HG02763 (cell line): ENCODE data around the gene TMEM17.

ENCODE experiments used
- ATAC-seq: cut with Tn5 transposase; IDR thresholded peaks from one replicate; pipeline ENCODE4 v1.9.1; 2021; ENCODE audit warnings: mild to moderate bottlenecking, moderate library complexity; ENCODE audit not compliant: unreplicated experiment

TMEM17 gene

DNA sequence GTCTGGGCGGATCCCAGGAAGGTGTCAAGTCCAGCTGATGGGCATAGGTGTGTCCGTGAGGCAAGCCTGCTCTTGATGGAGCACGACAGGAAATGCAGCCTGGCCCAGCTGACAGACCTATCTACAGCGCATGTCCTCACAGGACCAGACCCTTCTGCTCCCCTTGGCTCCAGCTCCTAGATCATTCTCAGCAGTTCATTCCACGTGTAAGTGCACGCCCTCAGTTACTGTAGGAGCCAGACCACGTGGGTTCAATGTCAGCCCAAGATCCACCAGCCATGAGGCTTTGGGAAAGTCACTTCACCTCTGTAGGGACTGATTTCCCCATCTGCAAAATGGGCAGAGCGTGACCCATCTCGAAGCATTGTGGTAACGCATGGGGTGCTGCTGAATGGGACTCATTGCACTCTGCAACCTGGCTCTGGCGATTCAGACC is 47.8 kb downstream of the TMEM17 start:
- no peak for ATAC-seq

GRCh38 chr2:62457556-62457955 is 48.4 kb downstream of the TMEM17 start:
- no peak for ATAC-seq

DNA sequence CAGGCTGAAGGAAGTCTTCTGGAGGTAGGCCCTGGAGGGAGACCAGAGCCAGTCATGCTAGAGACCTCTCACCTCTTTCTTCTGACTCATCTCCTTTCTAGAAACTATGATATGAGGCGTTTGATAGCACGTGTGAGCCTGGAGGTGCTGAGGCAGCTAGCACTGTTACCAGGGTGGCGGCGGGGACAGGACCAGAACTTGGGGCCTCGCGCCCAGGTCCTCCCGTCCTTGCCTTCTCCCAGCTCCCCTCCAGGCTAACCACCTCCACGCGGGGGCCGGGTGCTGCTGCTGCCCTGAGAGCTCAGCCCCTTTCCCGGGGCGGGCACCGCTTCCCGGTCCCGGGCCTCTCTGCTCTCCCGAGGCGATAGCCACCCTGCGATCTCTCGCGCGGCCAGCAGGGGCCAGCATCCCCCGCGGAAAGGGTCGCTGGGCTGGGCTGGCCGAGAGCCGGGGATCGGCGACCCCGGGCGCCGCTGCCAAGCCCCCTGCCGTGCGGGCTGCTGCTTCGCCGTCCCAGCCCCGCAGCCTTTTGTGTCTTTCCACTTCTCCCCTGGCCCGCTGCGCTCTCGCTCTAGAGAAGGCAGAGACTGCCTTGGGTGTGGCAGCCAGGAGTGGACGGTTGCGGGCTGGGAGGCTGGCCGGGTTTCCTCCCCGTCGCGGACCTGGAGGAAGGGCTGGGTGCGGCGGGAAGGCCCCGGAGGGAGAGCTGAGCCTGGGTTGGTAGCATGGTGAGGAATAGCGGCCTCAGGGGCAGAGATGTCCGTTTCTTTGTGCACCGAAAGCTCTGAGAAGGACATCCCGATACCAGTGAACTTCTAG is 49.1 kb downstream of the TMEM17 start:
- peak; percentile 80 for ATAC-seq

DNA sequence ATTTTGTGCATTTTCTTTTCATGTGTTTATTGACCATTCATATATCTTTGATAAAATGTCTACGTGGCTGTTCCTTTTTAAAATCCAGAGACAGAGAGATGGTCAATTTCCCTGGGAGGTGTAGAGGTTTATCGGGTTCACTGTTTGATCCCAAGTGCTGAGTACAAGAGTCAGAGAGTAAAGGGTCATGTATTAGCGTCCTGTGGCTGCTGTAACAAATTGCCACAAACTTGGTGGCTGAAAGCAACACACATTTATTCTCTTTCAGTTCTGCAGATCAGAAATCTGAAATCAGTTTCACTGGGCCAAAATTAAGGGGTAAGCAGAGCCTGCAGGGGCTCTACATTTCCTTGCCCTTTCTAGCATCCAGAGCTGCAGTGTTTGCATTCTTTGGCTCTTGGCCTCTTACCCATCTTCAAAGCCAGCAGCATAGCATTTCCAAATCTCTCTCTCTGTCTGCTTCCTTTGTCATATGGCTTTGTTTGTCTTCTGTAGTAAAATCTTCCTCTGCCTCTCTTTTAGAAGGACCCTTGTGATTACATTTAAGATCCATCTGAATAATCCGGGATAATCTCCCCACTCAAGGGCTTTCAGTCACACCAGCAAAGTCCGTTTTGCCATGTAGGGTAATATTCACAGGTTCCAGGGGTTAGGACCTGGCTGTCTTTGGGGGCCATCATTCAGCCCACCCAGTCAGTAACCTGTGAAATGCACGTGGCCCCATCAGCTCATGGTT is 49.9 kb downstream of the TMEM17 start:
- ATAC-seq = no peak

- ATAC-seq = no peak
Observed at GRCh38 chr2:62453955-62454354, 52.0 kb downstream of the TMEM17 start.

DNA sequence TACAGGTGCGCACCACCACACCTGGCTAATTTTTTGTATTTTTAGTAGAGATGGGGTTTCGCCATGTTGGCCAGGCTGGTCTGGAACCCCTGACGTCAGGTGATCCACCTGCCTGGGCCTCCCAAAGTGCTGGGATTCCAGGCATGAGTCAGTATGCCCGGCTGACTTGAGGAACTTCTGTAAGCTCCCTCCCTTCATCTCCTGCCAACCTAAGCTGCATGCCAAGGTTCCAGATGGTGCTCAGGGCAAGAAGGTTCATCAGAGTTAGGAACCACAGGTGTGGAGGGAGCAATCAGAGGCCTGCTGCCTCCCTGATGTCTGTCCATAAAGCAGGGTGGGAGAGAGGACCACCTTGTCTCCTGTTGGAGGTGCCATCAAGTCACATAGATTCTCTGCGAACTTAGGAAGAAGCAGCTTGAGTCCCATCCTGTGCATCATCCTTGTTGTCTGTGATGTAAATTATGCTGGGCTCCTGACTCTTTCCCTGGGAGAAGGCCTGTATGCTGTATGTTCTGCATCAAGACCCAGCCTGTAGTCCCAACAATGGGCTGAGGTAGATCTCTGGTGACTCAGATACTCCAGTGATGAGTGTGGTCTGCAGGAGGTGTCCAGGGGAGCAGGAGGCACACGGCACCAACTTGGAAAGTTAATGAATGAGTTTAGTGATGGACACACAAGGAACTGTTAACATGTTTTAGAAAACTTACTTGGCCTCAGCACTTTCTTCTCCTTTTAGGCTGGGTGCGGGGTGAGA is 53.1 kb downstream of the TMEM17 start:
- no peak for ATAC-seq

DNA sequence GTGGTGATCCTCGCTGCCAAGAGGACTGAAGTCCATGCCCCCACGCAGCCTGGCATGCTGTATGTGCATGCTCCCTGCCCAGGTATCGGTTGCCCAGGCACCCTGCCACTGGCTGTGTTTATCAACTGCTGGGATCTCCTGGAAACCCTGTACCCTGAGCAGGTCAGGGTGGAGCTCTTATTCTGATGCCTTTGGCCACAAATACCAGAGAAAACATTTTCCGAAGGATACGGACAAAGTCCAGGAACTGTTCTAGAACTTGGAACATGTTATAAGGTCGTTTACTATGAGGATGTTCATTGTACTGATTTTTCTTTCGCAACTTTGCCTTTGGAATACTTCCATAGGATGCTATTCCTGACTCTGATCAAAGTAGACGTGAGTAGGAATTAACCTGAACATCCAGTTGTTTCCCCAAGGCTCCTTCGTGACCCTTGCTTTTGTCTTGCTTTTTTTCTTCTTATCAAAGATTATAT is 55.2 kb downstream of the TMEM17 start:
- no peak for ATAC-seq
